ENCODE measurements around the gene RILP.
A peak's percentile ranks its signal among the peaks of the same experiment; 100 is the strongest.

The RILP gene

GRCh38 chr17:1629504-1630310, 20.0 kb downstream of the RILP start:
- DNase-seq (ENCODE audit: low spot score): peak; percentile 66

DNA sequence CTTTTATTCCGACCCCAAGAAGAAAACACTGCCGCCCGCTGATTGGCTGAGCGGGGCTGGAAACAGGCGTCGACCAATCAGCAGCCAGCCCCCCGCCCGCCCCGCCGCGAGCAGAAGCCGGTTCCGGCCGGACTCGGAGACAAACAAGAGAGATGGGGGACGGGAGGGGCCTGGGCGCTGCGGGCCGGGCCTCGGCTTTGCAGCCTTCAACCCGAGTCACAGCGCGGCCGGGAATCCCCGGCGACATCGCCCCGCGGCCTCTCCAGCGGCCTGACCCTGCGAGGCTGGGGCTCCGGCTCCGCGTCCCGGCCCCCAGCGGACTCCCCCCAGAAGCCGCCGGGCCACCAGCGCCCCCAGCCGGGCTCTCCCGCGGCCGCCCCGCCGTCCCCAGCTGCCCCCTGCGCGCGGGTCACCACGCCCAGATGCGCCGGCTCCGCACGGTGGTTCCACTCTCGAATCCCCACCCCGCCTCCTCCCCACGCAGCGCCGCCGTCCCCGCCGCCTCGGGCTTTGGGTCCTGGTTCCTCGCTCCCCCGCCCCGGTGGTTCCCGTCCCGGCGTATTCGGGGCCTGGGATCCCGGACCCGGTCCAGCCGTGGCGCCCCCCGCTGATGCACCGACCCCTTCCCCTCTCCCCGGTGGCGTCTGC, 20.7 kb downstream of the RILP start:
- DNase-seq (ENCODE audit: low spot score): peak; percentile 98

- peak; percentile 93 for DNase-seq (ENCODE audit: low spot score)
These were observed 21.4 kb downstream of the RILP start, which contains the start of gene SLC43A2 for GRCh38 chr17:1627982-1628855. TSS of gene SLC43A2 (minus strand) at chr17:1628834. CDS start at chr17:1627874, 960 bp downstream.

- DNase-seq (ENCODE audit: low spot score): no peak
These were observed 22.3 kb downstream of the RILP start for GRCh38 chr17:1627182-1627981.

GRCh38 chr17:1626333-1626732, 23.3 kb downstream of the RILP start:
- no peak for DNase-seq (ENCODE audit: low spot score)

DNA sequence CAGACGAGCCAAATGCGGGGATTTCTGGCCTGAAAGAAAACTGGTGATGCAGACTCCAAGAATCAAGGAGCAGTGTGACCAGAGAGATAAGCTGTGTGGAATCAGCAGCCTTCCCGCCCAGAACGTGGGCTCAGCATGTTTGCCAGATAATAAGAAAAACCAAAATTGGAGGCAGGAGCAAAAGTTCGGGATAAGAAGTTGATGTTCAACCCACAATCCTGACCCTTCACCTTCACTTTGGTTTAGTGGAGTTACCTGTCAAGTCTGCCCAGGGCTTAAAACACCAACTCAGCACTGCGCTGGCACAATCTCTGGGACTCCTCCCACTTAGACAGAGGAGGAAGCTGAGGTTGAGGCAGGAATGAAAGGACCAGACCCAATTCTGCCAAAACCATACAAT, 24.1 kb downstream of the RILP start:
- no peak for DNase-seq (ENCODE audit: low spot score)

- no peak for DNase-seq (ENCODE audit: low spot score)
These were observed 24.6 kb downstream of the RILP start for GRCh38 chr17:1625053-1625452.

- DNase-seq (ENCODE audit: low spot score): no peak
These were observed 25.0 kb downstream of the RILP start for GRCh38 chr17:1624650-1625049.

DNA sequence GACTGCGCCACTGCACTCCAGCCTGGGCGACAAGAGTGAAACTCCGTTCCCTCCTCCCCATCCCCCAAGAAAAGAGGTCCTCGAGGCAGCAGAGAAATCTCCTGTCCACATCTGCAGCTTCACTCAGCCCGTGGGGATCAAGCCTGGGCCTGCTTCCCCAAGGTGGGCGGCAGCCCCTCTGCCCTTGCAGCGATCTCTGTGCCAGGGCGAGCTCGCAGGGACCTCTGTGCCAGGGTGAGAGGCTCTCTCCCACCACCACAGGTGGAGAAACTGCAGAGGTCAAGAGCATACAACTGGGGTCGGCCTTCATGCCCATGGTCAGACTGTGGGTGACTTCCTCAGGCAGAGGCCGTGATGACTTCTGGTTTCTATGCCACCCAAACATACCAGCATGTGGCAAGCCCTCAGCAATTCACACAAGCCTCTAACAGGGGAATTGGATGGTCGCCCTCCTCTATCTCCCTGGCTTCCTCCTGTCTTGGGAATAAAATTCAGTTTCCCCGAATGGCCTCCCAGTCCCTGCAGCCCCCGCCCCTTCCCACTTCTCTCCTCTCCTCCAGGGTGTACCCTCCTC, 26.5 kb downstream of the RILP start:
- DNase-seq (ENCODE audit: low spot score): no peak

DNA sequence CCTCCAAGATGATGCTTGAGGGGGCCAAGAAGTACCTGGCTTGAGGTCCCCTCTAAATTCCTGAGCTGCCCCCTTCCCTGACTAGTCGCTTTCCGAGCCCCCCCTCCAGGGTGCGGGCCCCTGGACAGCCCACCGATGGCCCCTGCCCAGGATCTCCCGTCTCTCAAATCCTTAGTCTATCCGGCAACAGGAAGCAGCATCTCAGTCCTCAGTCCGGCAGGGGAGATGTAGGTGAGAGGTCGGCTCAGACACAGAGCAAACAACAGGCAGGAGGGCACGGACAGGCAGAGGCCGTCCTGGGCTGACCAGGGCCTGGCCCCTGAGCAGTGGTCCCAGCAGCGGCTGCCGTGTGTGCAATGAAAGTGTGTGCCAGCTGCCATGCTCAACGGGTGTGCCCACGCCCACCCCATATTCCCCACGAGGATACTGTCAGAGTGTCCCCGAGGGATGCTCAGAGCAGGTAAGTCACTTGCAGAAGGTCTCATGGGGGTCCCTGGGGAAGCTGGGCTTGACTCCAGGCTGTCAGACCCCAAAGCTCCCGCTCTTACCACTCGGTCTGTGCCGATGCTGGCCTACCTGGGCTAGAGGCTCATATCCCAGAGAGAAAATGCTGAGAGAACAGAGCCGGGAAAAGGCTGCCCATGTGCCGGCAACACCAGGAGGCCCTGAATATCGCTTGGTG, 28.3 kb downstream of the RILP start:
- DNase-seq (ENCODE audit: low spot score): peak; percentile 54

DNA sequence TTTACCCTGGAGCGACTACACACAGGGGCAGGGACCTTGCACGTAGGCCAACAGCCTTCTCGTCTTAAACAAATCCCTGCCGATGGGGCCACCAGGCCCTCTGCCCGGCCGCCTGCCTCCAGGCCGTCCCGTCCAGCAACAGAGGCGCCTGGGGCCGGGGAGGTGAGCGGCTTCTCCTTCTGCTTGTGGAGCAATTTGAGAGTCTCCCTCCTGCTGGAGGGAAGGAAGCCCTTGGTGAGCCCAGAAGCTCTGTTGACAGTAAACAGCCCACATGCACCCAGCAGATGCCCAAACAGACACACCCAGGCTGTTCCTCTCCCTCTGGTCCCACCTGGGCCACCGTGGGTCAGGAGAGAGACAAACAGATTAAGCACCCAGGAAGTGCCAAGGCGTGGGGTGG, 29.2 kb downstream of the RILP start:
- no peak for DNase-seq (ENCODE audit: low spot score)

DNA sequence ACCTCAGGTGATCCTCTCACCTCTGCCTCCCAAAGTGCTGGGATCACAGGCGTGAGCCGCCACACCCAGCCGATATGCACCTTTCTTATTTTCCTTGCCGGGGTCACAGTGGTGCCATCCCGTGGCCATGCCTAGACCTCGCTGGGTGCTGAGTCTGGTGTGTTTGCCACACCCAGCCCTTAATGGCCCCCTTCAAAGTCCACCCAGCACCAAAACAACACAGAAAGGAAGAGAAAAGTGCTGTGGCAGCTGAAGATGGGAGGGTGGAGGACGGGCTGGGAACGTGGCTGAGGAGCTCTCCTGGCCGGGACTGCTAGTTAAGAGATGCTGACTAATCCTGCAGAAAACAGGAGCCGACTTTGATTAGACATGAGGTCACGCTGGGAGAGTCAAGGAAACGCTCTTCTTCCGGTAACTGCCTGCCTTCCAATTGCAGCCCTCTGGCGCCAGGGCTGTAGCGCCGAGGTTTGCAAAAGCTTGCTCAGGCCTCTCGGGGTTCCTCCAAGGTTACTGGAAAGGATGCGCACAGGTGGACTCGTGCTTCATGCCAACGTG, 32.0 kb downstream of the RILP start:
- DNase-seq (ENCODE audit: low spot score): no peak

- DNase-seq (ENCODE audit: low spot score): no peak
These were observed 33.6 kb downstream of the RILP start for GRCh38 chr17:1616101-1616500.

GRCh38 chr17:1612400-1612799, 37.3 kb downstream of the RILP start:
- DNase-seq (ENCODE audit: low spot score): no peak

DNA sequence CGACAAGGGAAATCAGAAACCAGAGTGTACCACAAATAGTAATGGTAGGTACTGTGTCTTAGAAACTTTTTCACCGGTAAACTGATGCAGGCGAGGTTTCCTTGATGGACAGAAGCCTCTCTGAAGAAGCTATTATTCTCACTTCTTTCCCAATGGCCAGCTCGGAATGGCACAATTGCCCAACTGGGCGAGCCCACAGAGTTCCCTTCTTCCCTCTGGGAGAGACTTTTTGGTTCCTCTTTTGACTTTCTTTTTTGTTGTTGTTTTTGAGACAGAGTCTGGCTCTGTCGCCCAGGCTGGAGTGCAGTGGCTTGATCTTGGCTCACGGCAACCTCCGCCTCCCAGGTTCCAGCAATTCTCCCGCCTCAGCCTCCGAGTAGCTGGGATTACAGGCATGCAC, 38.0 kb downstream of the RILP start:
- DNase-seq (ENCODE audit: low spot score): no peak

GRCh38 chr17:1608676-1609075, 41.0 kb downstream of the RILP start:
- DNase-seq (ENCODE audit: low spot score): no peak

DNA sequence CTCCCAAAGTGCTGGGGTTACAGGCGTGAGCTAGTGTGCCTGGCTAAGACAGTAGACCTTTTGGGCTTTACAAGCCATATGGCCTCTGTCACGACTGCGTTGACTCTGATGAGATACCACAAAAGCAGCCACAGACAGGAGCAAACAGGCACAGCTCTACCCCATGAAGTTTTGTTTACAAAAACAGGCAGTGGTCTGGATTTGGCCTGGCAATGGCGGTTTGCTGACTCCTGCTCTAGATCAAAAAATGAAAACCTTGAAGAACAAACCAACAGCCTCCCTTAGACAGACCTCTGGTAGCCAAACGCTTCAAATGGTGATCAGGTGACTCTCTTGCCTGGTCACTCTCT, 41.7 kb downstream of the RILP start:
- no peak for DNase-seq (ENCODE audit: low spot score)

- no peak for DNase-seq (ENCODE audit: low spot score)
These were observed 43.2 kb downstream of the RILP start for GRCh38 chr17:1606352-1606985.

DNA sequence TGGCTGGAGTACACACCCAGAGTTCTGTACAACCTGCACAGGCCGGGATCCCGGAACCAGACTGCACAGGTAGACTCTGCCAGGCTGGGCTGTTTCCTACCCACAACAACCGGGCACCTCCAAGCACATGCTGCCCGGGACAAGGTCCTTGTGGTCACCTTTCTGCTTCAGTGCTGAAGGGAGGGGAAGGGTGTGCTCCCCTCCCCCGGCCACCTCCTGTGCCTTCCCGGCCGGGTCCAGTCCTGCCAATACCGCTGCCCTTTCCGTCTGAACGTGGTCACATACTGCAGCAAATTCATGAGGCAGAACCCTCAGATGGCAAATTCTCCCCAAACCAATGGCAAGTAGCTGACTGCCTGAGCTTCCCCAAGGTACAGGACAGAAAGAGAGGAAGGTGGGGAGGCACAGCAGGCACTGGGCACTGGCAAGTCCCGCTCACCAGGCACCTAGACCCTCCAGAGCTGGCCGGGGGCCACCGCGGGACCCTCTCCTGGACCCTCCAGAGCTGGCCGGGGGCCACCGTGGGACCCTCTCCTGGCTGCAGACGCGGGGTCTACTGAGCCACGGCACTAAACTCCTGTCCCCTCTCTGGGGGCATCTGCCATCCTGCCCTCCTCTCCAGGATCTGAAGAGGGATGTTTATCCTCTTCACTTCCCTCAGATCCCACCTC, 43.9 kb downstream of the RILP start:
- no peak for DNase-seq (ENCODE audit: low spot score)
